ENCODE data around the gene IQUB.

DNA sequence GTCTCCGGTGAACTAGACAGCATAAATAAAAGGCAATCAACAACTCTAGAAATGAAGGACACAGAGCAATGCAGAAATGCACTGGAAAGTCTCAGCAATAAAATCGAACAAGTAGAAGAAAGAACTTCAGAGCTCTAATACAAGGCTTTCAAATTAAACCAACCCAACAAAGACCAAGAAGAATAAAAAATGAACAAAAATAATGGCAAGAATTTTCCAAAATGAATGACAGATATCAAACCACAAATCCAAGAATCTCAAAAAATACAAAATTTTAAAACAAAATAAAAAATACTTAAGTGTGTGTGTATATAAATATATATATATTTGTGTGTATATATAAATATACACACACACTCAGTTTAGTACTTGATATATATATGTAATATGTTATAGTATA lies 110.8 kb downstream of the IQUB start:
- TF ChIP-seq POLR2A (IDR thresholded peaks at IDR 0.05) = no peak
- TF ChIP-seq, protein P1, sequence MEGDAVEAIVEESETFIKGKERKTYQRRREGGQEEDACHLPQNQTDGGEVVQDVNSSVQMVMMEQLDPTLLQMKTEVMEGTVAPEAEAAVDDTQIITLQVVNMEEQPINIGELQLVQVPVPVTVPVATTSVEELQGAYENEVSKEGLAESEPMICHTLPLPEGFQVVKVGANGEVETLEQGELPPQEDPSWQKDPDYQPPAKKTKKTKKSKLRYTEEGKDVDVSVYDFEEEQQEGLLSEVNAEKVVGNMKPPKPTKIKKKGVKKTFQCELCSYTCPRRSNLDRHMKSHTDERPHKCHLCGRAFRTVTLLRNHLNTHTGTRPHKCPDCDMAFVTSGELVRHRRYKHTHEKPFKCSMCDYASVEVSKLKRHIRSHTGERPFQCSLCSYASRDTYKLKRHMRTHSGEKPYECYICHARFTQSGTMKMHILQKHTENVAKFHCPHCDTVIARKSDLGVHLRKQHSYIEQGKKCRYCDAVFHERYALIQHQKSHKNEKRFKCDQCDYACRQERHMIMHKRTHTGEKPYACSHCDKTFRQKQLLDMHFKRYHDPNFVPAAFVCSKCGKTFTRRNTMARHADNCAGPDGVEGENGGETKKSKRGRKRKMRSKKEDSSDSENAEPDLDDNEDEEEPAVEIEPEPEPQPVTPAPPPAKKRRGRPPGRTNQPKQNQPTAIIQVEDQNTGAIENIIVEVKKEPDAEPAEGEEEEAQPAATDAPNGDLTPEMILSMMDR (IDR thresholded peaks at IDR 0.05) = no peak

All from ovary (tissue), 3 donors.